HUDEP-2 (cell line): Measurements from ENCODE around the gene ARHGAP15.

Experiments used
- DNase-seq, 76 experiments: peaks; one replicate each; lab custom pipeline; 2025; ENCODE audit not compliant: unreplicated experiment in 76 of 76; lab: John Stamatoyannopoulos, UW

Gene ARHGAP15

GRCh38 chr2:143700865-143701264 is 571.6 kb downstream of the ARHGAP15 start:
- no peak for DNase-seq

GRCh38 chr2:143701785-143702184 is 572.6 kb downstream of the ARHGAP15 start:
- no peak for DNase-seq

- DNase-seq: no peak
Measured at GRCh38 chr2:143702931-143703330, 573.7 kb downstream of the ARHGAP15 start.

- DNase-seq: no peak
Measured at GRCh38 chr2:143704451-143705106, 575.4 kb downstream of the ARHGAP15 start.

- no peak for DNase-seq
Measured at GRCh38 chr2:143705108-143705707, 576.0 kb downstream of the ARHGAP15 start.

GRCh38 chr2:143706354-143706753 is 577.1 kb downstream of the ARHGAP15 start:
- no peak for DNase-seq

- no peak for DNase-seq
Measured at GRCh38 chr2:143708682-143709081, 579.5 kb downstream of the ARHGAP15 start.

- DNase-seq: no peak
Measured at GRCh38 chr2:143710196-143710595, 581.0 kb downstream of the ARHGAP15 start.

- DNase-seq: no peak
Measured at GRCh38 chr2:143710879-143711278, 581.7 kb downstream of the ARHGAP15 start.

- no peak for DNase-seq
Measured at GRCh38 chr2:143716522-143716921, 587.3 kb downstream of the ARHGAP15 start.

- no peak for DNase-seq
Measured at GRCh38 chr2:143717053-143717452, 587.8 kb downstream of the ARHGAP15 start.

GRCh38 chr2:143717536-143718168 is 588.4 kb downstream of the ARHGAP15 start:
- DNase-seq: no peak

GRCh38 chr2:143718745-143719144 is 589.5 kb downstream of the ARHGAP15 start:
- no peak for DNase-seq

- DNase-seq: no peak
Measured at GRCh38 chr2:143719406-143719805, 590.2 kb downstream of the ARHGAP15 start.

GRCh38 chr2:143720095-143720664 is 591.0 kb downstream of the ARHGAP15 start:
- no peak for DNase-seq

GRCh38 chr2:143725400-143725799 is 596.2 kb downstream of the ARHGAP15 start:
- DNase-seq: no peak

- DNase-seq: no peak
Measured at GRCh38 chr2:143726151-143726845, 597.1 kb downstream of the ARHGAP15 start.

GRCh38 chr2:143728498-143728897 is 599.3 kb downstream of the ARHGAP15 start:
- DNase-seq: no peak

GRCh38 chr2:143729296-143729814 is 600.1 kb downstream of the ARHGAP15 start:
- DNase-seq: no peak

GRCh38 chr2:143730155-143730952 is 601.1 kb downstream of the ARHGAP15 start:
- no peak for DNase-seq
